Astrocyte (in vitro differentiated cells and primary cell): ENCODE data around the gene DNAH6. TPM values are rescaled to one million over a fixed set of nuclear protein-coding genes. Genes with fewer than 3 reads are reported as not detected.

Experiments
- DNase-seq: peaks from one replicate; pipeline ENCODE4 v3.0.0-alpha.2; 2010; ENCODE audit warnings: low read depth
- FAIRE-seq: peaks from 2 replicates; lab custom pipeline; 2011; peaks lifted over from hg19 to GRCh38; lab: Jason Lieb, UNC
- H2AFZ ChIP-seq: 2 replicates; pipeline ENCODE4 v1.6.0; 2012; ENCODE audit warnings: low read depth, low read length, inconsistent platforms
- H3K27ac ChIP-seq: 2 replicates; pipeline ENCODE4 v1.5.1; 2011; ENCODE audit warnings: low read depth, low read length, inconsistent platforms
- H3K27me3 ChIP-seq: 2 replicates; pipeline ENCODE4 v1.6.0; 2011; ENCODE audit warnings: low read length, inconsistent platforms; ENCODE audit not compliant: insufficient read depth
- H3K36me3 ChIP-seq: 2 replicates; pipeline ENCODE4 v1.5.1; 2011; ENCODE audit warnings: low read length, inconsistent platforms; ENCODE audit not compliant: insufficient read depth
- H3K4me1 ChIP-seq: 2 replicates; pipeline ENCODE4 v1.5.1; 2011; ENCODE audit warnings: low read length, inconsistent platforms; ENCODE audit not compliant: insufficient read depth
- H3K4me2 ChIP-seq: 2 replicates; pipeline ENCODE4 v1.6.0; 2012; ENCODE audit warnings: low read length, inconsistent platforms
- H3K4me3 ChIP-seq: 2 replicates; pipeline ENCODE4 v1.5.1; 2011; ENCODE audit warnings: low read depth, mild to moderate bottlenecking, low read length, inconsistent platforms; ENCODE audit not compliant: insufficient read depth
- H3K79me2 ChIP-seq: 2 replicates; pipeline ENCODE4 v1.6.0; 2012; ENCODE audit warnings: mild to moderate bottlenecking, low read length, inconsistent platforms; ENCODE audit not compliant: insufficient read depth
- H3K9ac ChIP-seq: 2 replicates; pipeline ENCODE4 v1.6.0; 2012; ENCODE audit warnings: mild to moderate bottlenecking, low read length, inconsistent platforms
- H3K9me3 ChIP-seq: 2 replicates; pipeline ENCODE4 v1.5.1; 2012; ENCODE audit warnings: low read depth, mild to moderate bottlenecking, low read length, inconsistent platforms; ENCODE audit not compliant: insufficient read depth
- H4K20me1 ChIP-seq: 2 replicates; pipeline ENCODE4 v1.6.0; 2012; ENCODE audit warnings: low read length, inconsistent platforms; ENCODE audit not compliant: insufficient read depth
- H3K27ac Mint-ChIP-seq: one replicate; pipeline ENCODE4 v1.8.0; 2021; ENCODE audit warnings: mild to moderate bottlenecking, mixed read lengths; ENCODE audit not compliant: unreplicated experiment
- H3K27me3 Mint-ChIP-seq: one replicate; pipeline ENCODE4 v1.8.0; 2021; ENCODE audit warnings: low read depth, mixed read lengths; ENCODE audit not compliant: unreplicated experiment
- H3K36me3 Mint-ChIP-seq: one replicate; pipeline ENCODE4 v1.8.0; 2021; ENCODE audit warnings: low read depth, mixed read lengths; ENCODE audit not compliant: unreplicated experiment
- H3K4me1 Mint-ChIP-seq: one replicate; pipeline ENCODE4 v1.8.0; 2021; ENCODE audit warnings: low read depth, mixed read lengths; ENCODE audit not compliant: unreplicated experiment
- H3K4me3 Mint-ChIP-seq: one replicate; pipeline ENCODE4 v1.8.0; 2021; ENCODE audit warnings: mild to moderate bottlenecking, moderate library complexity, mixed read lengths; ENCODE audit not compliant: unreplicated experiment
- H3K9me3 Mint-ChIP-seq: one replicate; pipeline ENCODE4 v1.8.0; 2021; ENCODE audit warnings: mild to moderate bottlenecking, mixed read lengths; ENCODE audit not compliant: unreplicated experiment
- CTCF ChIP-seq: IDR thresholded peaks from 2 replicates; pipeline ENCODE4 v1.5.1; 2011; ENCODE audit warnings: low read depth, mild to moderate bottlenecking, inconsistent platforms, low read length, moderate library complexity; ENCODE audit not compliant: insufficient read depth
- EZH2 ChIP-seq: IDR thresholded peaks from 2 replicates; pipeline ENCODE4 v1.6.1; 2012; ENCODE audit warnings: mild to moderate bottlenecking, low read length, inconsistent platforms; ENCODE audit not compliant: insufficient read depth
- total RNA-seq: library from RNA; stranded (reverse); gene quantifications from 2 replicates; pipeline ENCODE4 v1.2.1, GENCODE V29; 2021

DNAH6 gene
- total RNA-seq, 1 donor from 2014 or later = 0.20 TPM

GRCh38 chr2:84674586-84674985, 158.3 kb downstream of the DNAH6 start:
- H3K36me3 ChIP-seq = no peaks in the 10 kb centered on the region
- no peaks in the 10 kb centered on the region for H3K79me2 ChIP-seq
- no peak overlapping the region for H3K4me2 ChIP-seq
- Mint-ChIP-seq H3K4me1 (no peaks in the 10 kb centered on the region), H3K27ac (no peak overlapping the region), H3K36me3 (no peaks in the 10 kb centered on the region), H3K27me3 (peaks cover 14% of the 10 kb centered on the region), H3K4me3 (no peak overlapping the region), H3K9me3 (peaks cover 2% of the 10 kb centered on the region)
- no peaks in the 10 kb centered on the region for H3K9me3 ChIP-seq
- FAIRE-seq (no peak), DNase-seq (no peak)
- no peaks in the 10 kb centered on the region for H4K20me1 ChIP-seq
- no peak overlapping the region for H3K27ac ChIP-seq
- no peak overlapping the region for H3K9ac ChIP-seq
- no peak overlapping the region for H2AFZ ChIP-seq
- H3K4me3 ChIP-seq = no peak overlapping the region
- TF ChIP-seq CTCF = no peak
- no peak for TF ChIP-seq EZH2
- no peaks in the 10 kb centered on the region for H3K27me3 ChIP-seq
- H3K4me1 ChIP-seq = no peaks in the 10 kb centered on the region

- TF ChIP-seq EZH2 (no peak), CTCF (no peak)
- no peak overlapping the region for H3K4me2 ChIP-seq
- Mint-ChIP-seq H3K27me3 (peaks cover 12% of the 10 kb centered on the region), H3K9me3 (peaks cover 2% of the 10 kb centered on the region), H3K4me1 (no peaks in the 10 kb centered on the region), H3K27ac (no peak overlapping the region), H3K4me3 (no peak overlapping the region), H3K36me3 (no peaks in the 10 kb centered on the region)
- H3K27me3 ChIP-seq = no peaks in the 10 kb centered on the region
- no peaks in the 10 kb centered on the region for H3K36me3 ChIP-seq
- no peak overlapping the region for H2AFZ ChIP-seq
- H3K27ac ChIP-seq = no peak overlapping the region
- no peak overlapping the region for H3K4me3 ChIP-seq
- DNase-seq (peak; percentile 66), FAIRE-seq (no peak)
- H4K20me1 ChIP-seq = no peaks in the 10 kb centered on the region
- no peak overlapping the region for H3K9ac ChIP-seq
- H3K79me2 ChIP-seq = no peaks in the 10 kb centered on the region
- H3K9me3 ChIP-seq = no peaks in the 10 kb centered on the region
- H3K4me1 ChIP-seq = no peaks in the 10 kb centered on the region
These were observed 160.0 kb downstream of the DNAH6 start for GRCh38 chr2:84676295-84676694.

GRCh38 chr2:84678214-84678613, 161.9 kb downstream of the DNAH6 start:
- no peak overlapping the region for H3K27ac Mint-ChIP-seq
- Histone ChIP-seq H3K4me1 (no peaks in the 10 kb centered on the region), H4K20me1 (no peaks in the 10 kb centered on the region), H2AFZ (no peak overlapping the region), H3K79me2 (no peaks in the 10 kb centered on the region), H3K9me3 (no peaks in the 10 kb centered on the region), H3K36me3 (no peaks in the 10 kb centered on the region), H3K4me2 (no peak overlapping the region), H3K27ac (no peak overlapping the region), H3K9ac (no peak overlapping the region), H3K4me3 (no peak overlapping the region), H3K27me3 (no peaks in the 10 kb centered on the region)
- DNase-seq (no peak), FAIRE-seq (no peak)
- no peak overlapping the region for H3K4me3 Mint-ChIP-seq
- H3K4me1 Mint-ChIP-seq = no peaks in the 10 kb centered on the region
- H3K27me3 Mint-ChIP-seq = peaks cover 5% of the 10 kb centered on the region
- no peaks in the 10 kb centered on the region for H3K36me3 Mint-ChIP-seq
- TF ChIP-seq EZH2 (no peak), CTCF (no peak)
- H3K9me3 Mint-ChIP-seq = no peaks in the 10 kb centered on the region
